Measurements from ENCODE around the gene C1S.
A peak's percentile ranks its signal among the peaks of the same experiment; 100 is the strongest.

C1S gene

DNA sequence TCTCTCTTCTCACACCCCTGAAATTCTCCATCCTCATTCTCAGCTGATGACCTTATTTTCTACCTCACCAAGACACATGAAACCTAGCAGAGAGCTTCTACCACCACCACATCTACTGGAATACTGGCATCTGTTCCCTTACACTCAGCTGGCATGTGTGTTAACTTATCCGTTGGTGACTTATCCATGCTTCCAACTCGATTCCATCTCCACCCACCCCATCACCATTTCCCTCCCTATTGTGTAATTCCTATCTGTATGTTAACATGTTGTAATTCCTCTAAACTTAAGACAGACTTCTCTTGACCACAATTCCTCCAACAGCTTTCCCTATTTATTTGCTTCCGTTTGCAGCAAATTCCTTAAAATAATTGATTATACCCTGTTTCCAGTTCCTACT, 15.4 kb downstream of the C1S start:
- Mint-ChIP-seq H3K27me3 (ENCODE audit: low read depth, poor library complexity) (peaks cover 24% of the 10 kb centered on the region), H3K4me3 (no peak overlapping the region), H3K9me3 (no peaks in the 10 kb centered on the region), H3K36me3 (ENCODE audit: low read depth) (no peaks in the 10 kb centered on the region), H3K27ac (no peak overlapping the region), H3K4me1 (no peaks in the 10 kb centered on the region)
- TF ChIP-seq, protein P1, sequence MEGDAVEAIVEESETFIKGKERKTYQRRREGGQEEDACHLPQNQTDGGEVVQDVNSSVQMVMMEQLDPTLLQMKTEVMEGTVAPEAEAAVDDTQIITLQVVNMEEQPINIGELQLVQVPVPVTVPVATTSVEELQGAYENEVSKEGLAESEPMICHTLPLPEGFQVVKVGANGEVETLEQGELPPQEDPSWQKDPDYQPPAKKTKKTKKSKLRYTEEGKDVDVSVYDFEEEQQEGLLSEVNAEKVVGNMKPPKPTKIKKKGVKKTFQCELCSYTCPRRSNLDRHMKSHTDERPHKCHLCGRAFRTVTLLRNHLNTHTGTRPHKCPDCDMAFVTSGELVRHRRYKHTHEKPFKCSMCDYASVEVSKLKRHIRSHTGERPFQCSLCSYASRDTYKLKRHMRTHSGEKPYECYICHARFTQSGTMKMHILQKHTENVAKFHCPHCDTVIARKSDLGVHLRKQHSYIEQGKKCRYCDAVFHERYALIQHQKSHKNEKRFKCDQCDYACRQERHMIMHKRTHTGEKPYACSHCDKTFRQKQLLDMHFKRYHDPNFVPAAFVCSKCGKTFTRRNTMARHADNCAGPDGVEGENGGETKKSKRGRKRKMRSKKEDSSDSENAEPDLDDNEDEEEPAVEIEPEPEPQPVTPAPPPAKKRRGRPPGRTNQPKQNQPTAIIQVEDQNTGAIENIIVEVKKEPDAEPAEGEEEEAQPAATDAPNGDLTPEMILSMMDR (IDR thresholded peaks at IDR 0.05), result no peak
- no peak for DNase-seq

DNA sequence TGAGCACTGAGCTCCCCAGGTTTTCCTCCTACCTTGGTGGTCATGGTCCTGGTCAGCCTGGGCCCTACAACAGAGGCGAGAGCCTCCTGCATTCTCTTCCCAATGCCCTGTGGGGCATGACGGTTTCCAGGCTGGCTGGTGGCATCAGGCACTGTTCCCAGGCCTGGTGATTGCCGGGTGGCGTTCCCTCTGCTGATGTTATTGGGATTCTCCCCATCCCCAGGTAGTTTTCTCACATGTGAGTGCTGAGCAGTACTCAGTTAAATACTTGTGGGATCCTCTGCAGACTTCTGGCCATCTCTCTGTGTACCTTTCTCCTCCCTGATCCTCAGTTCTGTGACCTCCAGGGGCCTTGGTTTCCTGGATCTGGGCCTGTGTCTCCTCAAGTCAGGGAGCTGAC, 16.0 kb downstream of the C1S start:
- H3K27me3 Mint-ChIP-seq (ENCODE audit: low read depth, poor library complexity), result peaks cover 24% of the 10 kb centered on the region
- no peak for DNase-seq
- H3K9me3 Mint-ChIP-seq, result no peaks in the 10 kb centered on the region
- TF ChIP-seq, protein P1 (IDR thresholded peaks at IDR 0.05), result no peak
- H3K4me3 Mint-ChIP-seq, result no peak overlapping the region
- H3K27ac Mint-ChIP-seq, result no peak overlapping the region
- H3K36me3 Mint-ChIP-seq (ENCODE audit: low read depth), result no peaks in the 10 kb centered on the region
- no peaks in the 10 kb centered on the region for H3K4me1 Mint-ChIP-seq

DNA sequence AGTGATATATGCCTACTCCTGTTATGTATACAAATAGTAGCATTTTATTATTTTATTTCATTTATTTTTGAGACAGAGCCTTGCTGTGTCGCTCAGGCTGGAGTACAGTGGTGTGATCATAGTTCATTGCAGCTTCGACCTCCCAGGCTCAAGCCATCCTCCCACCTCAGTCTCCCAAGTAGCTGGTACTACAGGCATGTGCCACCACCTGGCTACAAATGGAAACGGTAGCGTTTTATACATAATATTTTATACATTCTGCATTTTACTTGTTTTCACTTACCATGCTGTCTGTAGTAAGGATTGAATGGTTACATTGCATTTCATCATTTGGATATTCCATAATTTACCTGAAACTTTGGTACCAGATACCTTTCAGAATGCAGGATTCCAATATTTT, 17.6 kb downstream of the C1S start:
- TF ChIP-seq, protein P1 (IDR thresholded peaks at IDR 0.05), result peak; percentile 7
- H3K9me3 Mint-ChIP-seq, result peaks cover 3% of the 10 kb centered on the region
- H3K27me3 Mint-ChIP-seq (ENCODE audit: low read depth, poor library complexity), result peaks cover 10% of the 10 kb centered on the region
- DNase-seq, result no peak
- no peaks in the 10 kb centered on the region for H3K4me1 Mint-ChIP-seq
- H3K27ac Mint-ChIP-seq, result no peak overlapping the region
- peaks cover 4% of the 10 kb centered on the region for H3K36me3 Mint-ChIP-seq (ENCODE audit: low read depth)
- H3K4me3 Mint-ChIP-seq, result no peak overlapping the region

DNA sequence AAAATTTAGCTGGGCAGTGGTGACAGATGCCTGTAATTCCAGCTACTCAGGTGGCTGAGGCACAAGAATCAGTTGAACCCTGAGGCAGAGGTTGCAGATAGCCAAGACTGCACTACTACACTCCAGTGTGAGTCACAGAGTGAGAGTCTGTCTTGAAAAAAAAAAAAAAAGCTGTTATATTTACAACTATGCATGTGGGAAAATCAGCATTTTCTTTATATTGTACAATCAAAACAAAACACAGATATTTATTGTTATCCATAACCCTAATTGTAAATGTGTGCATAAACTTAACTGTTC, 19.3 kb downstream of the C1S start:
- no peak overlapping the region for H3K4me3 Mint-ChIP-seq
- peaks cover 6% of the 10 kb centered on the region for H3K9me3 Mint-ChIP-seq
- no peak overlapping the region for H3K27ac Mint-ChIP-seq
- TF ChIP-seq, protein P1 (IDR thresholded peaks at IDR 0.05), result no peak
- H3K27me3 Mint-ChIP-seq (ENCODE audit: low read depth, poor library complexity), result peaks cover 6% of the 10 kb centered on the region
- DNase-seq, result no peak
- H3K36me3 Mint-ChIP-seq (ENCODE audit: low read depth), result peaks cover 7% of the 10 kb centered on the region
- H3K4me1 Mint-ChIP-seq, result no peaks in the 10 kb centered on the region

DNA sequence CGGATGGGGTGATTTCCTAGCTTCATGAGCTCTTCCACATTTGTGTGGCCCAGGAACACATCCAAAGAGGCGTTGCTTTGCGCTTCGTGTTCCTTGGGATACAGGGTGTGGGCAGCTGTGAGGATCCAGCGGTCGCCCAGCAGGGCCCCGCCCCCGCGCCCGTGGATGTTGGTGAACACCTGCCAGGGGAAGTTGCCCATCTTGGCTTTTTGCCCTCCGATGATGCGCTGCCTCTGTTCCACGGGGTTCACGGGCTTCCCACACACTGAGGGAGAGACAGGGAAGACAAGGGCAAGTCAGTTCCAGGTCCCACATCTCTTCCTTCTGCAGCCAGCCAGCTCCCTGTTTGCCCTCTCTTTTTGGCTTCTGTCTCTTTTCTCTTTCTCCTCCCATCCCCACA, 20.5 kb downstream of the C1S start:
- DNase-seq, result no peak
- H3K27ac Mint-ChIP-seq, result no peak overlapping the region
- H3K9me3 Mint-ChIP-seq, result peaks cover 6% of the 10 kb centered on the region
- TF ChIP-seq, protein P1 (IDR thresholded peaks at IDR 0.05), result no peak
- no peaks in the 10 kb centered on the region for H3K4me1 Mint-ChIP-seq
- H3K4me3 Mint-ChIP-seq, result no peak overlapping the region
- peaks cover 7% of the 10 kb centered on the region for H3K36me3 Mint-ChIP-seq (ENCODE audit: low read depth)
- H3K27me3 Mint-ChIP-seq (ENCODE audit: low read depth, poor library complexity), result peaks cover 6% of the 10 kb centered on the region

DNA sequence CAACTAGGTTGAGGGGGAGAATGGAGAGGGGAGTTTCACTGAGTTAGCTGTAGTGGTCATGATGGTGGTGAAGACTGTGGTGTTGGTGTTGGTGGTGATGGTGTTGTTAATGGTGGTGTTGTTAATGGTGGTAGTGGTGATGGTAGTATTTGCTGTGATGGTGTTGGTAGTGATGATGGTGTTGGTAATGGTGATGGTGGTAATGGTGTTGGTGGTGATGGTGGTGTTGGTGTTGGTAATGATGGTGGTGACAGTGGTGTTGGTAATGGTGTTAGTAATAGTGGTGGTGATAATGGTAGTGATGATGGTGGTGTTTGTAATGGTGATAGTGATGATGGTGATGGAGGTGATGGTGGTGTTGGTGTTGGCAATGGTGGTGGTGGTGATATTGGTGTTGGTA, 22.6 kb downstream of the C1S start:
- peaks cover 5% of the 10 kb centered on the region for H3K27me3 Mint-ChIP-seq (ENCODE audit: low read depth, poor library complexity)
- no peak for DNase-seq
- no peak overlapping the region for H3K4me3 Mint-ChIP-seq
- H3K9me3 Mint-ChIP-seq, result peaks cover 6% of the 10 kb centered on the region
- H3K36me3 Mint-ChIP-seq (ENCODE audit: low read depth), result peaks cover 7% of the 10 kb centered on the region
- H3K4me1 Mint-ChIP-seq, result no peaks in the 10 kb centered on the region
- TF ChIP-seq, protein P1 (IDR thresholded peaks at IDR 0.05), result no peak
- no peak overlapping the region for H3K27ac Mint-ChIP-seq
